Hepatocyte (in vitro differentiated cells): ENCODE results near the gene HSDL1. TPM values are rescaled to one million over a fixed set of nuclear protein-coding genes. Genes with fewer than 3 reads are reported as not detected.

Experiments used
- DNase-seq: peaks from one replicate; pipeline ENCODE4 v3.0.0-alpha.2; 2016; ENCODE audit warnings: low spot score
- H2AFZ ChIP-seq: fragments of 200-600 bp; sonication (generic); 2 replicates; pipeline ENCODE4 v1.6.0; 2016; ENCODE audit warnings: antibody characterized with exemption, mild to moderate bottlenecking
- H3K27ac ChIP-seq: fragments of 200-600 bp; sonication (generic); 2 replicates; pipeline ENCODE4 v1.5.1; 2016; ENCODE audit warnings: mild to moderate bottlenecking
- H3K27me3 ChIP-seq: fragments of 200-600 bp; sonication (generic); 2 replicates; pipeline ENCODE4 v1.6.1; 2016
- H3K36me3 ChIP-seq: fragments of 200-600 bp; sonication (generic); replicated peaks from 2 replicates; pipeline ENCODE4 v1.5.1; 2016; ENCODE audit warnings: low read depth; ENCODE audit not compliant: insufficient read depth
- H3K4me1 ChIP-seq: fragments of 200-600 bp; sonication (generic); 2 replicates; pipeline ENCODE4 v1.5.1; 2016; ENCODE audit warnings: mild to moderate bottlenecking, moderate library complexity; ENCODE audit not compliant: insufficient read depth
- H3K4me2 ChIP-seq: fragments of 200-600 bp; sonication (generic); 2 replicates; pipeline ENCODE4 v1.6.0; 2016
- H3K4me3 ChIP-seq: fragments of 200-600 bp; sonication (generic); 2 replicates; pipeline ENCODE4 v1.5.1; 2016; ENCODE audit warnings: mild to moderate bottlenecking
- H3K79me2 ChIP-seq: fragments of 200-600 bp; sonication (generic); 2 replicates; pipeline ENCODE4 v1.6.0; 2017; ENCODE audit warnings: mild to moderate bottlenecking
- H3K9me2 ChIP-seq: fragments of 200-600 bp; sonication (generic); replicated peaks from 2 replicates; pipeline ENCODE4 v1.6.0; 2017; ENCODE audit warnings: mild to moderate bottlenecking; ENCODE audit not compliant: insufficient read depth
- H3K9me3 ChIP-seq: fragments of 200-600 bp; sonication (generic); 2 replicates; pipeline ENCODE4 v1.5.1; 2016; ENCODE audit warnings: low read depth, mild to moderate bottlenecking
- H4K20me1 ChIP-seq: fragments of 200-600 bp; sonication (generic); 2 replicates; pipeline ENCODE4 v1.6.0; 2016; ENCODE audit warnings: mild to moderate bottlenecking; ENCODE audit not compliant: insufficient read depth, poor library complexity, severe bottlenecking
- CTCF ChIP-seq: fragments of 200-600 bp; sonication (generic); IDR thresholded peaks from 2 replicates; pipeline ENCODE4 v1.5.1; 2016; ENCODE audit warnings: antibody characterized with exemption, mild to moderate bottlenecking; ENCODE audit not compliant: poor library complexity
- EZH2 ChIP-seq: fragments of 200-600 bp; sonication (generic); IDR thresholded peaks from 2 replicates; pipeline ENCODE4 v1.6.1; 2016; ENCODE audit warnings: antibody characterized with exemption, mild to moderate bottlenecking, borderline replicate concordance
- EZH2phosphoT487 ChIP-seq: fragments of 200-600 bp; sonication (generic); IDR thresholded peaks from one replicate; pipeline ENCODE4 v1.6.1; 2018; ENCODE audit warnings: antibody characterized with exemption, mild to moderate bottlenecking, low read depth, moderate library complexity; ENCODE audit not compliant: unreplicated experiment, severe bottlenecking
- WGBS: methylation state at CpG from one replicate; pipeline ENCODE4 v1.1.6; 2016; ENCODE audit warnings: low lambda C conversion rate; ENCODE audit errors: missing lambda C conversion rate; 5-methylcytosine and 5-hydroxymethylcytosine counted together
- polyA plus RNA-seq: library from polyadenylated mRNA; unstranded; fragments of >200 nt; fragmentation: Nextera tagmentation; extraction: Ambion mirVana; gene quantifications from 2 replicates; pipeline ENCODE4 v1.2.1, GENCODE V29; 2016
- total RNA-seq: library from RNA; depleted of rRNA; stranded (reverse); fragments of >200 nt; gene quantifications from 2 replicates; pipeline ENCODE4 v1.2.3, GENCODE V29; 2014

HSDL1 gene
- total and polyA plus RNA-seq, 2 experiments from 2014 or later, result 14.3 to 24.9 TPM

GRCh38 chr16:84159800-84160199 is 14.8 kb upstream of the HSDL1 start:
- TF ChIP-seq CTCF (no peak), EZH2phosphoT487 (no peak), EZH2 (no peak)
- no peak for DNase-seq
- H3K27ac ChIP-seq, result no peak overlapping the region
- no peaks in the 10 kb centered on the region for H3K79me2 ChIP-seq
- peaks cover 3% of the 10 kb centered on the region for H3K27me3 ChIP-seq
- 61% methylated on average over 1 of the region's 1 CpG for WGBS
- no peak overlapping the region for H3K4me2 ChIP-seq
- no peaks in the 10 kb centered on the region for H3K9me2 ChIP-seq
- H3K4me1 ChIP-seq, result no peaks in the 10 kb centered on the region
- H4K20me1 ChIP-seq, result no peaks in the 10 kb centered on the region
- H3K36me3 ChIP-seq, result no peaks in the 10 kb centered on the region
- H3K4me3 ChIP-seq, result no peak overlapping the region
- H3K9me3 ChIP-seq, result no peaks in the 10 kb centered on the region
- no peak overlapping the region for H2AFZ ChIP-seq

- TF ChIP-seq CTCF (no peak), EZH2 (no peak), EZH2phosphoT487 (no peak)
- H3K4me1 ChIP-seq, result no peaks in the 10 kb centered on the region
- H3K4me3 ChIP-seq, result no peak overlapping the region
- 49% methylated on average over 9 of the region's 9 CpGs for WGBS
- H3K27me3 ChIP-seq, result peaks cover 3% of the 10 kb centered on the region
- no peaks in the 10 kb centered on the region for H3K9me2 ChIP-seq
- no peaks in the 10 kb centered on the region for H3K9me3 ChIP-seq
- no peaks in the 10 kb centered on the region for H3K36me3 ChIP-seq
- no peaks in the 10 kb centered on the region for H3K79me2 ChIP-seq
- no peaks in the 10 kb centered on the region for H4K20me1 ChIP-seq
- no peak for DNase-seq
- no peak overlapping the region for H2AFZ ChIP-seq
- no peak overlapping the region for H3K27ac ChIP-seq
- no peak overlapping the region for H3K4me2 ChIP-seq
Observed at GRCh38 chr16:84159007-84159406, 14.0 kb upstream of the HSDL1 start.

GRCh38 chr16:84156342-84156784 is 11.4 kb upstream of the HSDL1 start:
- Histone ChIP-seq H3K4me3 (no peak overlapping the region), H3K9me2 (no peaks in the 10 kb centered on the region), H4K20me1 (no peaks in the 10 kb centered on the region), H3K4me2 (no peak overlapping the region), H3K4me1 (no peaks in the 10 kb centered on the region), H2AFZ (no peak overlapping the region), H3K36me3 (no peaks in the 10 kb centered on the region), H3K27ac (no peak overlapping the region), H3K27me3 (peaks cover 3% of the 10 kb centered on the region), H3K9me3 (no peaks in the 10 kb centered on the region), H3K79me2 (no peaks in the 10 kb centered on the region)
- TF ChIP-seq EZH2phosphoT487 (no peak), CTCF (no peak), EZH2 (no peak)
- WGBS, result 88% methylated on average over 5 of the region's 5 CpGs
- DNase-seq, result no peak

GRCh38 chr16:84155771-84156170 is 10.8 kb upstream of the HSDL1 start:
- Histone ChIP-seq H3K4me1 (no peaks in the 10 kb centered on the region), H3K9me3 (no peaks in the 10 kb centered on the region), H3K27ac (no peak overlapping the region), H3K4me3 (no peak overlapping the region), H3K27me3 (peaks cover 3% of the 10 kb centered on the region), H4K20me1 (no peaks in the 10 kb centered on the region), H3K9me2 (no peaks in the 10 kb centered on the region), H3K79me2 (no peaks in the 10 kb centered on the region), H3K4me2 (no peak overlapping the region), H2AFZ (no peak overlapping the region), H3K36me3 (no peaks in the 10 kb centered on the region)
- WGBS, result 92% methylated on average over 6 of the region's 6 CpGs
- no peak for TF ChIP-seq EZH2
- no peak for TF ChIP-seq CTCF
- TF ChIP-seq EZH2phosphoT487, result no peak
- no peak for DNase-seq
